AG08395 (cell line): ENCODE measurements around the gene PTPN14.

Experiments
- DNase-seq: peaks from one replicate; pipeline ENCODE4 v3.0.0; 2012; ENCODE audit warnings: mixed read lengths, low spot score

The PTPN14 gene

DNA sequence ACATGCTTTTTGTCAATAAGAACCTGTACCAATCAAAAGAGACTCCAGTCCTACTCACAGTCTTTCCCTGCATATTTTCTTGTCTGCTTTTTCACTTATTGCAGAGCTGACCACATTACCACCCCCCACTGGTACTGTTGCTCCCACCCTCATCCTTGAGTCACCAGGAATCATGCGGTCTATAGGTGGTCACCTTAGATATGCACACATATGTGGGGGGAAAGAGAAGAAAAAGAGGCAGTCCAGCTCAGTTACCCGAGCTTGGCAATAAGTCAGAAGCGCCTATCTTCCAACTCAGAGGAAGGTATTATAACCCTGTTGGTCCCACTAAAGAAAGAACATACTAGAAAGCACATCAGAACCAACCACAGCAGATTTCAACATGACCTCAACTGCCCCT is 151.3 kb downstream of the PTPN14 start:
- no peak for DNase-seq

DNA sequence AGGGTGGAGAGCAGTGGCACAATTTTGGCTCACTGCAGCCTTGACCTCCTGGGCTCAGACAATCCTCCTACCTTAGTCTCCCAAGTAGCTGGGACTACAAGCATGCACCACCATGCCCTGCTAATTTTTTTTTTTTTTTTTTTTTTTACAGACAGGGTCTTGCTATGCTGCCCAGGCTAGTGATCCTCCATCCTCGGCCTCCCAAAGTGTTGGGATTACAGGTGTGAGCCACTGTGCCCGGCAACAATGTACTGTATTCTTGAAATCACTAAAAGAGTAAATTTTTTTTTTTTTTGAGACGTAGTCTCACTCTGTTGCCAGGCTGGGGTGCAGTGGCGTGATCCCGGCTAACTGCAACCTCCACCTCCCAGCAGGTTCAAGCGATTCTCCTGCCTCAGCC is 152.9 kb downstream of the PTPN14 start:
- no peak for DNase-seq

- no peak for DNase-seq
Observed at GRCh38 chr1:214397497-214397896, 153.9 kb downstream of the PTPN14 start.

GRCh38 chr1:214396330-214396729 is 155.1 kb downstream of the PTPN14 start:
- no peak for DNase-seq

- peak; percentile 84 for DNase-seq
Observed at GRCh38 chr1:214394569-214394968, 156.8 kb downstream of the PTPN14 start.

DNA sequence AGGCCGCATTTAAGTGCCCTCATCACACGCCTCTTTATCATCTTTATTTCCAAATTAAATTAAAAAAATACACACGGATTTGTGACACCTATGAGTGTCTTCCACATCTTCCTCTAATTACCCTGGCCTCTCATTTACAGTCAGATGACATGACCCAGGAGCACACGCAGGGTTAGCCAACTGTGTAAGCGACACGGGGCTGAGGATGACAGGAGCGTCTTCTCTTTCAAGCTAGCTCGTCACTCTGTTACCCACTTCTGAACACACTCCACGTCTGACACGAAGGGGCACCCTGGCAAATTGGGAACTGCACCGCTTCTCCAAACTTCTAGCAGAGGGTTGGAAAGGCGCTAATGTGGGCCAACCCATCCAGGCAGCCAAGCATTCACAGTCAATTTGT is 158.3 kb downstream of the PTPN14 start:
- no peak for DNase-seq

GRCh38 chr1:214391873-214392645 is 159.3 kb downstream of the PTPN14 start:
- DNase-seq = no peak

DNA sequence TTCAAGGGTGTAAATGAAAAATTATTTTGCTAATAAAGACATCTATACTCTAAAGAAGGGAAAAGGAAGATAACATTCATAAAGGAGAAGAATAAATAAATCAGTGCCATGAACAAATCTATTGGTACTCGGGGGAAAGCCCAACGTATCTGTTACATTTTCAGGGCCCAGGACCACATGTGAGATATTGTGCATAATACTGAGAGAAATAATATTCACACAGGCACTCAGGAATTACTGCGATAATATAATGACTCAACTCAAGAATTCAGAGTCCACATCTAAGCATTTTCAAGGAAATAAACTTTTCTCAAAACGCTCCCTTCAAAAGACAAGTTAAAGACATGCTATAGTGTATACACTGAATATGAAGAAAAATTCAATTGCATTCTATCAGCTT is 161.7 kb downstream of the PTPN14 start:
- no peak for DNase-seq

GRCh38 chr1:214386747-214387146 is 164.7 kb downstream of the PTPN14 start:
- peak; percentile 53 for DNase-seq

DNA sequence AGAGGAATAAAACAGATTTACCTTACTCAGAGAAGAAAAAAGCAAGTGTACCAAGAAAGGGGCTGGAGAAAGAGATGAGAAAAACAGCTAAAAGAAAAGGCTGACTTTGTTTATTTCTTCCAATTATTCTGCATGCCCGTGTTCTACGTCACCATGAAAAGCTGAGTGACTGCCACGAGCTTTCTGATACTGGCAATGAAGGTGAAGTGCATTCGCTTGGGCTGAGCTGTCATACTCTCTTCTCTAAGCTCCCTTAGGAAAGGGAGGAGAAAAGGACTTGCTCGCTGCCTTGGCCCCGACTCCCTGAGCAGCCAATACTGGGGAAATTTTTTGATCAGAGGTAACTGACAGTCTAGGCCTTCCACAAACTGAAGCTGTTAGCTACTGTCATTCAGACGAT is 165.1 kb downstream of the PTPN14 start:
- no peak for DNase-seq

DNA sequence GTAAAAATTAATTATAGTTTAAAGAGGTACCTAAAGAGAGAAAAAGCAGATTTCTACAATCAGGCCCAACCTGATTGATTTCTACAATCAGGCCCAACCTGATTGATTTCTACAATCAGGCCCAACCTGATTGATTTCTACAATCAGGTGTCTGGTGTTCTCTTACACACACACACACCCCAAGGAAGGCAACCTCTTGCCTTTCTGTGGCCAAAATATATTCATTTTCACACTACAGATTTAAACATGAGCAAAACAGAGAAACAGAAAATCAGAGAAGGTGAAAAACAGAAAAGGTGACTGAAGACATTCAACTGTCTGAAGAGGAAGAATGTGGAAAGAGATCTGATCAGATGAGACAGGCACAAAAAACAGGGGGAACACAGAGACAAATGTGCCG is 166.0 kb downstream of the PTPN14 start:
- no peak for DNase-seq

DNA sequence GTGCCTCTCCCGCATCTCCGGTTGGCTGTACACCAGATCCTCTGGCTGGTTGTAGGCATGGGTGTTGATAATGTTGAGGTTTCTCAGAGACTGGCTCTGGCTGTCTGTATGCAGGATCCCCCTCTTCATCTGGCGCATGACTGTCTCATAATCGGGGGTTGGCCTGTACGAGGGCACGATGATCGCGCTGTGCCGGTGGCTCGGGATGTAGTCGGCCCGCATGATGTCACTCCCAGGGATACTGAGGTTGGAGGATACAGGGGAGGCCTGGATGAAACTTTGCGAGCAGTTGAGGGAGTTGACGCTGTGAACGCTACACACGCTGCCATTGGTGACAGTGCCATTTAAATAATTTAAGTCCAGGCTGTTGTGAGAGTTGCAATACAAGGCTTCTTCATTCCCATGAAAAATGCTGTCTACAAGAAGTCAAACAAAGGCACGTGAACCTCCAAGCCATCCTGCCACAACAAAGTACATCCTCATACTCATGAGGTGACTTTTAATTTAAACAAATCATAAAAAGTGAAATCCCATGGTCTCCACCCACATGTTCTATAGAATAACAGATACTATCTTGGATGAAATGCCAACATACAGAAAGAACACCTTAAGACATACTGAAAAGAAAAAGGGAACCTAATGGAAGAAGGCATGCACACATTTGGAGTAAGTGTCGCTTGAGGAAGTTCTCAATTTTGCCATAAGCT is 166.9 kb downstream of the PTPN14 start:
- no peak for DNase-seq

GRCh38 chr1:214383381-214384372 is 167.7 kb downstream of the PTPN14 start:
- DNase-seq = no peak

- DNase-seq = no peak
Observed at GRCh38 chr1:214380986-214381695, 170.3 kb downstream of the PTPN14 start.

GRCh38 chr1:214380396-214380795 is 171.0 kb downstream of the PTPN14 start:
- DNase-seq = no peak

DNA sequence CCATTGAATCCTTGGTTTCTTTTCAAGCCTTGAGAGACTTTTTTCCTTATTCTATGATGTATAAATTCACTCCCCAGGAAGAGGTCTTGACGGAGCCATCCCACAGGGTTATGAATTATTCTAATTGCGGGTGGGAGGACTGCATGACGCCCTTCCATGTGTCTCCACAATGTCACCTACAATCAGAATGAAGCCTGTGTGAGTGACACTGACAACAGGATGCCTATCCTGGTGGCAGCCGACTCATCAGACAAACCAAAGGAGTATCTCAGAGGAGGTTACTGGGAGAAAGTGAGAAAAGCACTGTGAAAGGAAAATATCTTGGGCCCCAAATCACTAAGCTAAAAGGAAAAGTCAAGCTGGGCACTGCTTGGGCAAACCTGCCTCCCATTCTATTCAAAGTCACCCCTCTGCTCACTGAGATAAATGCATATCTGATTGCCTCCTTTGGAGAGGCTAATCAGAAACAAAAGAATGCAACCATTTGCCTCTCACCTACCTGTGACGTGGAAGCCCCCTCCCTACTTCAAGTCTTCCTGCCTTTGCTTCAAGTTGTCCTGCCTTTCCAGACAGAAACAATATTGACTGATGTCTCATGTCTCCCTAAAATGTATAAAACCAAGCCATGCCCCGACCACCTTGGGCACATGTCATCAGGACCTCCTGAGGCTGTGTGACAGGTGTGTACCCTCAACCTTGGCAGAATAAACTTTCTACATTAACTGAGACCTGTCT is 172.0 kb downstream of the PTPN14 start:
- no peak for DNase-seq

- DNase-seq = no peak
Observed at GRCh38 chr1:214378492-214378891, 172.9 kb downstream of the PTPN14 start.

DNA sequence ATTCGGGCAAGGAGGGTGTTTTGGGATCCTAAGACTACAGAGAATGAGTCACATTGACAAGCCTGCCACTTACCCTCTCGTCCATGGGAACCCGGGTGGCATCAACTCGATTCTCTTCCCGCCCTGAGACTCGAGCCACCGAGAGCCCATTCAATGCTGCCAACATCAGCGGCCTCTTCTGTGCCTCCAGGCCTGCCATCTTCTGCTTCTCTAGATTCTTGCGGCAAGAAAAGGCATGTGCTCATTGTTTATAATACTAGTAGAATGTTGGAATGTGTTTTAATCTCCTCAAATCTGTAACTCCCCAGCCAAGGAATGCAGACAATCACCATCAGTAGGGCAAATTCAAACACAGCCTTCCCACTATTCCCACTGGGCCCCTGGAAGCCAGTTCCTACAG is 173.5 kb downstream of the PTPN14 start:
- peak; percentile 80 for DNase-seq

DNA sequence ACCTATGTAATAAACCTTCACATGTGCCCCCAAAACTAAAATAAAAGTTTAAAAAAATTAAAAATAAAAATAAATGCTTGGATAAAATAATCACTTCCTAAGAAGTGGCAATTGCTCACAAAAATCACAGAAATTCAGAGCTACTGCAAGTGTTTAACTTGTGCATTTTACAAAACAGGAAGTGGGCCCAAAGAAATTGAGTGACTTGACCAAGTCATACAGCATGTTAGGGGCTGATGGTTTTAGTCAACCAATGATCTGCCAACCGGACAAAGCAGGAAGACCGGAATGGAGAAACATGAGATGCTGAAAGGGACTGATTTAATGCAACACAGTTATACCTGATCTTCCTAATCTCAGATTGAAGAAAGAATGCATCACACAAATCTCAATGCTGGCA is 173.9 kb downstream of the PTPN14 start:
- no peak for DNase-seq

GRCh38 chr1:214372092-214372491 is 179.3 kb downstream of the PTPN14 start:
- no peak for DNase-seq

DNA sequence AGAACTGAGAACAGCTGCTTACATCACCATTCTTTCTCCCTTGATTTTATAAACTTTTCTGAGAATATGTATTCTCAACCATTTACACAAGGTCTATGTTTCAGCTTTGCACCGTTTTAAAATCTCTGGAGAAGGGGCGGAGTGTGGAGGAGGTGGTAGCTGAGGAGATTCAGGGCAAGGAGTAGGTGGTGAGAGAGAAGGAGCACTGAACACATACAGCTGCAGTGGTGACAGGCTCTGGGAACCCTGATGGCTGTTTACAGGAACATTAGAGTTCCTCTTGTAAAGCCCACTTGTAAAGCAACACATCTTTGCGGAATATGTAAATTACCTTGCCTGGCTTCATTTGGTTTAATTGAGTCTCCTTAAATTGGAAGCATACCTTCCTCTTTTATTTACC is 180.8 kb downstream of the PTPN14 start:
- DNase-seq = no peak
